Stimulated activated CD4-positive, alpha-beta T cell treated with anti-CD3 and anti-CD28 coated beads, TNF-alpha, amount 100 ng/mL, for 4 hours (primary cell): Measurements from ENCODE around the gene C20orf202.
A peak's percentile ranks its signal among the peaks of the same experiment; 100 is the strongest.
"Not testable (repeated sequence)": the region's sequence is repeated elsewhere in the genome, so short reads cannot be mapped to it uniquely, and the experiment has no call there.

ENCODE experiments used
- DNase-seq, 3 experiments: peaks; one replicate each; pipeline ENCODE4 v3.0.0-alpha.2; 2020; ENCODE audit warnings: low read depth in 3 of 3

C20orf202 gene

GRCh38 chr20:1209447-1210387 lies 6.5 kb downstream of the C20orf202 start:
- DNase-seq: no peak

- DNase-seq: no peak
Observed at GRCh38 chr20:1210501-1210900, 7.2 kb downstream of the C20orf202 start.

- DNase-seq: no peak
Observed at GRCh38 chr20:1212023-1212422, 8.8 kb downstream of the C20orf202 start.

GRCh38 chr20:1212607-1213396 lies 9.5 kb downstream of the C20orf202 start:
- peak; percentile 35 to 49 (median 44) for DNase-seq

GRCh38 chr20:1214838-1215261 lies 11.6 kb downstream of the C20orf202 start:
- DNase-seq: no peak

GRCh38 chr20:1215386-1216170 lies 12.3 kb downstream of the C20orf202 start:
- peak; percentile 18 to 33 (median 29) for DNase-seq

GRCh38 chr20:1216527-1217427 lies 13.5 kb downstream of the C20orf202 start:
- not testable (repeated sequence) for DNase-seq

- DNase-seq: not testable (repeated sequence)
Observed at GRCh38 chr20:1222750-1223149, 19.5 kb downstream of the C20orf202 start.

GRCh38 chr20:1224205-1224890 lies 21.1 kb downstream of the C20orf202 start:
- DNase-seq: no peak

GRCh38 chr20:1225263-1225782 lies 22.1 kb downstream of the C20orf202 start:
- no peak for DNase-seq

- peak; percentile 72 to 86 (median 78) for DNase-seq
Observed at GRCh38 chr20:1225783-1226654, 22.8 kb downstream of the C20orf202 start, which contains the start of gene RAD21L1. Gene RAD21L1 (plus strand): TSS chr20:1226044. CDS start chr20:1228454, 2,410 bp downstream.

GRCh38 chr20:1229541-1229940 lies 26.3 kb downstream of the C20orf202 start:
- no peak for DNase-seq

- DNase-seq: no peak
Observed at GRCh38 chr20:1232286-1233111, 29.2 kb downstream of the C20orf202 start.

- no peak for DNase-seq
Observed at GRCh38 chr20:1240549-1240948, 37.3 kb downstream of the C20orf202 start.

GRCh38 chr20:1241456-1241855 lies 38.2 kb downstream of the C20orf202 start:
- DNase-seq: no peak

- DNase-seq: no peak
Observed at GRCh38 chr20:1242099-1242498, 38.8 kb downstream of the C20orf202 start.

- no peak for DNase-seq
Observed at GRCh38 chr20:1242530-1242929, 39.3 kb downstream of the C20orf202 start.

- no peak for DNase-seq
Observed at GRCh38 chr20:1245578-1245977, 42.3 kb downstream of the C20orf202 start.
